HEK293T (cell line): ENCODE data around the gene ZDHHC4.

Source experiments
- CTCF ChIA-PET: fragments of 350-600 bp; formaldehyde crosslinking; extraction: SDS; loops from one replicate; lab custom pipeline; 2021; ENCODE audit warnings: antibody characterized with exemption, inconsistent platforms; lab: Yijun Ruan, JAX
- POLR2A ChIA-PET: fragments of 350-600 bp; formaldehyde crosslinking; extraction: SDS; loops from one replicate; lab custom pipeline; 2020; ENCODE audit warnings: antibody characterized with exemption, inconsistent platforms; lab: Yijun Ruan, JAX
- DNase-seq: peaks from one replicate; pipeline ENCODE4 v3.0.0; 2012; ENCODE audit warnings: mixed read lengths; ENCODE audit errors: extremely low spot score
- ARNT ChIP-seq: fragments of 450-650 bp; IDR thresholded peaks from 2 replicates; pipeline ENCODE4 v1.6.1; 2017; ENCODE audit warnings: mild to moderate bottlenecking
- BHLHE40 ChIP-seq: fragments of 450-650 bp; IDR thresholded peaks from 2 replicates; pipeline ENCODE4 v1.6.1; 2016; ENCODE audit warnings: mild to moderate bottlenecking, moderate library complexity, borderline replicate concordance
- CTBP1 ChIP-seq: fragments of 450-650 bp; IDR thresholded peaks from 2 replicates; pipeline ENCODE4 v1.6.1; 2016; ENCODE audit warnings: borderline replicate concordance
- ELF4 ChIP-seq: fragments of 450-650 bp; IDR thresholded peaks from 2 replicates; pipeline ENCODE4 v1.6.1; 2017; ENCODE audit warnings: antibody characterized with exemption
- FOXA1 ChIP-seq: fragments of 450-650 bp; IDR thresholded peaks from 2 replicates; pipeline ENCODE4 v1.6.1; 2016; ENCODE audit warnings: mild to moderate bottlenecking
- FOXK2 ChIP-seq: fragments of 450-650 bp; IDR thresholded peaks from 2 replicates; pipeline ENCODE4 v1.6.1; 2016; ENCODE audit warnings: mild to moderate bottlenecking
- FOXM1 ChIP-seq: fragments of 450-650 bp; IDR thresholded peaks from 2 replicates; pipeline ENCODE4 v1.6.1; 2017; ENCODE audit warnings: mild to moderate bottlenecking, borderline replicate concordance
- HDGF ChIP-seq: fragments of 450-650 bp; IDR thresholded peaks from 2 replicates; pipeline ENCODE4 v1.6.1; 2017; ENCODE audit warnings: antibody characterized with exemption, borderline replicate concordance
- L3MBTL2 ChIP-seq: fragments of 450-650 bp; conservative IDR thresholded peaks from 2 replicates; pipeline ENCODE4 v1.6.1; 2016; ENCODE audit warnings: mild to moderate bottlenecking
- LEF1 ChIP-seq: fragments of 450-650 bp; IDR thresholded peaks from 2 replicates; pipeline ENCODE4 v1.6.1; 2017; ENCODE audit warnings: mild to moderate bottlenecking, borderline replicate concordance
- NFRKB ChIP-seq: fragments of 450-650 bp; IDR thresholded peaks from 2 replicates; pipeline ENCODE4 v1.6.1; 2016; ENCODE audit warnings: mild to moderate bottlenecking, moderate library complexity
- SP1 ChIP-seq: fragments of 450-650 bp; IDR thresholded peaks from 2 replicates; pipeline ENCODE4 v1.6.1; 2017
- SUZ12 ChIP-seq: fragments of 450-650 bp; IDR thresholded peaks from 2 replicates; pipeline ENCODE4 v1.6.1; 2016; ENCODE audit warnings: mild to moderate bottlenecking
- TARDBP ChIP-seq: fragments of 450-650 bp; IDR thresholded peaks from 2 replicates; pipeline ENCODE4 v1.6.1; 2016
- ZNF384 ChIP-seq: fragments of 450-650 bp; IDR thresholded peaks from 2 replicates; pipeline ENCODE4 v1.6.1; 2016
- TF ChIP-seq, protein P1 (sequence below): fragments of 450-650 bp; IDR thresholded peaks from 2 replicates; pipeline ENCODE4 v1.6.1; 2016

The ZDHHC4 gene

DNA sequence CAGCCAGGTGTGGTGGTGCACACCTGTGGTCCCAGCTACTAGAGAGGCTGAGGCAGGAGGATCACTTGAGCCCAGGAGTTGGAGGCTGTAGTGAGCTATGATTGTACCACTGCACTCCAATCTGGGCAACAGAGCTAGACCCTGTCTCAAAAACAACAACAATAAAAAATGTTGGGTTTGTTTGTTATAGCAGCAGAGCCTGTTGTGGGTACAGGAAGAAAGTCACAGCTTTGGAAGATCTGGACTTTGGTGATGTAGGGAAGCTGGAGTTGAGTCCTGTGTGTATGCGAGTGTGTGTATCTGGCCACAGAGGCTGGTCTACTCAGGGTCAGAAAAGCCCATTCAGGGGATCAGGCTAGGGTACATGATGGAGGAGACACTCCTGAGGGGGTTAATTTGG, 29.9 kb upstream of the ZDHHC4 start:
- POLR2A ChIA-PET, result no interaction called here
- DNase-seq, result no peak
- CTCF ChIA-PET, result no interaction called here
- TF ChIP-seq CTBP1 (no peak), ARNT (no peak), ELF4 (no peak), FOXM1 (no peak), FOXA1 (no peak), ZNF384 (no peak), TARDBP (no peak), NFRKB (no peak), FOXK2 (no peak)
- TF ChIP-seq, protein P1, sequence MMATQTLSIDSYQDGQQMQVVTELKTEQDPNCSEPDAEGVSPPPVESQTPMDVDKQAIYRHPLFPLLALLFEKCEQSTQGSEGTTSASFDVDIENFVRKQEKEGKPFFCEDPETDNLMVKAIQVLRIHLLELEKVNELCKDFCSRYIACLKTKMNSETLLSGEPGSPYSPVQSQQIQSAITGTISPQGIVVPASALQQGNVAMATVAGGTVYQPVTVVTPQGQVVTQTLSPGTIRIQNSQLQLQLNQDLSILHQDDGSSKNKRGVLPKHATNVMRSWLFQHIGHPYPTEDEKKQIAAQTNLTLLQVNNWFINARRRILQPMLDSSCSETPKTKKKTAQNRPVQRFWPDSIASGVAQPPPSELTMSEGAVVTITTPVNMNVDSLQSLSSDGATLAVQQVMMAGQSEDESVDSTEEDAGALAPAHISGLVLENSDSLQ, result no peak

DNA sequence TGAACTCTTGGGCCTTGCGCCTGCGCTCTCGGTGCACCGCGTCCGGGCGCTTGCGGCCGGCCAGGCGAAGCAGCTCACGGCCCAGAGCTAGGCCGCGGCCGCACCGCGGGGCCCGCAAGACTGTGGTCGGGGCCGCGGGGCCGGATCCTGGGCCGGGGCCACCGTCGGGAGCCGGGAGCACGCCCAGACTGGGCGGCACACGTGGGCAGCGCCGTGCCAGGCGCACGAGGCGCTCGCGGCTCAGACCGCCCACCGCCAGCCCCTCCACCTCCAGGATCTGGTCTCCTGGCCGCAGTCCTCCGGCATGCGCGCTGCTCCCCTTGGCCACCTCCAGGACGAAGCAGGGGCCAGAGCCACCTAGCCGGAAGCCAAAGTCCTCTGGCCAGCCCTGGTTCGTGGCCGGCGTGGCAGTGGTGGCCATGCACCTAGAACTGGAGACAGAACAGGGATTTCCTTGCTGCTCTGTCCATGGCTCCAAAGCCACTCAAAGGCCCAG, 26.2 kb upstream of the ZDHHC4 start, which contains the start of gene GRID2IP:
Gene GRID2IP, minus strand, starts transcription at position 446 of the 496 bp plus-strand sequence. Its CDS starts 25 bp downstream, at position 421.
- CTCF ChIA-PET, result no interaction called here
- POLR2A ChIA-PET, result no interaction called here
- no peak for TF ChIP-seq TARDBP
- TF ChIP-seq SP1, result no peak
- TF ChIP-seq FOXA1, result no peak
- DNase-seq, result no peak

DNA sequence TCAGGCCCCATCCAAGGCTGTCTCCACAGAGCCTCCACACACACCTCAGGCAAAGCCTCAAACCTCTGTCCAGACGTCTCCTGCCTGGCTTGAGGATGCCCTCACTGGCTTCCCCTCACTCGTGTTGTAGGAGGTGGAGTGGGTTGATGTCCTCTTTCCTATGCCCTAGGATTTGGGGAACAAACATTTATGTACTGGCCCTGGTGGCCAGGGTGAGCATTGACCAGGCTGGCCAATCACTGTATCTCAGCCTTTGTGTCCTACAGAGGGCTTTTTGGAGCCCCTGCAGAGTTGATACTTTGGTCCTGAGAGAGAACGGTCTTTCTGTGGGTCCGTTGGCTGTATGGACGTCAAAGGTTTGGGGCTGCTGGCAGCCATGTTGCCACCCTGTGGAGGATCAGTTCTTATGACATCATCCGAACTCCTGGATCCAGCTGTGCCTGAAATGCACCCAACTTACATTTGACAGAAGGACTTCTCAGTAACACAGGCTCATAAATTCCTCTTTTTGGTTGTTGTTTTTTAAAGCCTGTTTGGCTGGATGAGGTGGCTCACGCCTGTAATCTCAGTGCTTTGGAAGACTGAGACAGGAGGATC, 23.7 kb upstream of the ZDHHC4 start:
- TF ChIP-seq ELF4 (no peak), L3MBTL2 (no peak), NFRKB (no peak), CTBP1 (no peak), LEF1 (no peak), SP1 (no peak)
- TF ChIP-seq, protein P1, result no peak
- POLR2A ChIA-PET, result no interaction called here
- peak; percentile 39 for DNase-seq
- CTCF ChIA-PET, result interaction anchor here (0.9 kb wide), 1 partner anchor 11 kb away, joined by 3 read pairs; no protein-coding TSS in a partner anchor

DNA sequence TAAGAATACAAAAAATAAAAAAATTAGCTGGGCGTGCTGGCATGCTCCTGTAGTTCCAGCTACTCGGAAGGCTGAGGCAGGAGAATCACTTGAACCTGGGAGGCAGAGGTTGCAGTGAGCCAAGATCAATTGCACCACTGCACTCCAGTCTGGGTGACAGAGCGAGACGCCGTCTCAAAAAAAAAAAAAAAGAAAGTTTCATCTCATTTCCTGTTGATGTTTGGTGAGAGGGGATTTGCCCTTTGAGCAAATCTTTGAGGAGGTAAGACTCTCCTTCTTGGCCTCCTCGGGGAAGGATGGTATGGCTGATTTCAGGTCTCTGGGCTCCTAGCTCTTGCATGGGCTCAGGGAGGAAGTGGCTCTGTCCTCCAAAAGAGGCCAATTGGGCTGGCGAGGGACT, 22.4 kb upstream of the ZDHHC4 start:
- ChIA-PET CTCF (interaction anchor here (0.9 kb wide), 1 partner anchor 38 kb away, joined by 6 read pairs; no protein-coding TSS in a partner anchor), POLR2A (no interaction called here)
- TF ChIP-seq FOXA1, result no peak
- no peak for TF ChIP-seq TARDBP
- TF ChIP-seq BHLHE40, result no peak
- no peak for TF ChIP-seq FOXM1
- no peak for TF ChIP-seq FOXK2
- DNase-seq, result no peak

DNA sequence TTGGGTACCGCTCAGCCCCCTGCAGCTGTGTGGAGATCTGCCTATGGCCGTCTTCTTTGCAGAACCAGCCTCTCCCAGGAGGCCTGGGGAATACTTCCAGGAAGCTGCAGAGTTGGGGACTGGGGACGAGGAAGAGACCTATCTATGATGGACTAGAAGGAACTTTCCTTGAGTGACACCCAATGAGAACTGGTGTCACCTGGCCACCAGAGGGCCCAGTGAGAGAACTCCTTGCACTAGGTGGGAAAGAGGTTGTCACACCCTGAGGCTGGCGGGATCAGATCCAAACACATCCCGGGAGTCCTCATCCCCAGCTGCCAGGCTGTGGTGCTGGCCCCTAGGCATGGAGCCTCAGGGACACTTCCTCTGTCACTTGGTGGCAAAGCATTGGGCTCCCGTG, 21.1 kb upstream of the ZDHHC4 start:
- DNase-seq, result no peak
- ChIA-PET CTCF (no interaction called here), POLR2A (no interaction called here)
- TF ChIP-seq HDGF (no peak), TARDBP (no peak), ARNT (no peak), FOXM1 (no peak), LEF1 (no peak), ZNF384 (no peak), ELF4 (no peak), NFRKB (no peak)
- TF ChIP-seq, protein P1, result no peak; the same call in 1 of the 2 replicates

DNA sequence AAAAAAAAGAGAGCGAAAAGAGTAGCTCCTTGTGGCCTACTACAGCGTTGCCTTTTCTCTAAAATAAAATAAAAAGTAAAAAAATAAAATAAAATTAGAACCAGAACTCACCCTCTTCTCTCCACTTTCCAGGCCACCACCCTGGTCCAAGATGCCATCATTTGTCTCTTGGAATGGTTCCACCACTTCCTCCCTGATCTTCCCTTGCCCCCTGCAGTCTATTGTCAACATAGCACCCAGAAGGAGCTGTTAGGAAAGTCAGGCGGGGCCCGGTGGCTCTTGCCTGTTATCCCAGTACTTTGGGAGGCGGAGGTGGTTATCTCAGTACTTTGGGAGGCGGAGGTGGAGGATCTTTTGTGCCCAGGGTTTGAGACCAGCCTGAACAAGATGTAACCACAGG, 18.4 kb upstream of the ZDHHC4 start:
- ChIA-PET CTCF (interaction anchor here (0.7 to 1.9 kb wide), 10 partner anchors 12 to 49 kb away, joined by 3 to 15 read pairs (median 4); partner anchors contain the start of gene ZDHHC4), POLR2A (interaction anchor here (1.5 kb wide), 1 partner anchor 17 kb away, joined by 5 read pairs; no protein-coding TSS in a partner anchor)
- TF ChIP-seq TARDBP, result no peak
- no peak for TF ChIP-seq SUZ12
- TF ChIP-seq BHLHE40, result no peak
- TF ChIP-seq ZNF384, result no peak
- no peak for TF ChIP-seq SP1
- no peak for TF ChIP-seq CTBP1
- no peak for TF ChIP-seq FOXA1
- no peak for TF ChIP-seq LEF1
- DNase-seq, result peak; percentile 59

DNA sequence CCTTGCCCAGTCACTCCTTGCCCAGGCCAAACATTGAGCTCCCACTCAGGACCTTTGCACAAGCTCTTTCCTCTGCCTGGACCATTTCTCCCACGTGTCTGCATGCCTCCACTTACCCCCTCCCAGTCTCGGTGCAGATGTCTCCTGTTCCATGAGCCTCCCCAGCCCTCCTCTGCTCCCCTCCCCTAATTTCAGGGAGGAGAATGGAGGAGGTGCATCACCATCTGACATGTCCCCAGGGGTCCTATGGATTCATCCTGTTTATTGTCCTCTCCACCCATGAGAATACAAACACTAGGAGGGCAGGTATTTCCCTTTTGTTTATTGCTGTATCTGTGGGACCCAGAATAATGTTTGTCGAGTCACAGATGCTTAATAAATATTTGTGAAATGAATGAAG, 17.4 kb upstream of the ZDHHC4 start:
- POLR2A ChIA-PET, result no interaction called here
- CTCF ChIA-PET, result interaction anchor here (1.0 to 1.9 kb wide), 4 partner anchors 13 to 44 kb away, joined by 3 to 15 read pairs (median 4); no protein-coding TSS in a partner anchor
- no peak for DNase-seq
- TF ChIP-seq CTBP1 (no peak), FOXK2 (no peak), NFRKB (no peak)
